ENCODE measurements around the gene FAM168B. TPM values are rescaled to one million over a fixed set of nuclear protein-coding genes. Genes with fewer than 3 reads are reported as not detected.

Gene FAM168B
- polyA plus RNA-seq, 1 of the 3 experiments (the other 2 are of a cell fraction): 72.7 TPM

GRCh38 chr2:131112529-131112928 lies 19.3 kb upstream of the FAM168B start:
- Histone ChIP-seq H3K36me3 (replicated peaks in 1 of 2; ENCODE audit: control insufficient read depth in 1 of 2, insufficient read depth in 2 of 2, low read length in 1 of 2) (peaks cover 0 to 17% of the 10 kb centered on the region in 2 experiments), H3K79me2 (ENCODE audit: insufficient read depth) (peaks cover 99% of the 10 kb centered on the region), H3K9me2 (no peaks in the 10 kb centered on the region), H3F3A (replicated peaks; ENCODE audit: insufficient read depth) (no peaks in the 10 kb centered on the region), H3K9me3 (no peaks in the 10 kb centered on the region), H3K4me3 (ENCODE audit: low read depth in 2 of 2, low read length in 1 of 2) (no peak overlapping the region), H3K27me3 (ENCODE audit: insufficient read depth) (no peaks in the 10 kb centered on the region), H2AFZ (ENCODE audit: low read depth) (no peak overlapping the region), H4K20me1 (ENCODE audit: insufficient read depth) (peaks cover 33% of the 10 kb centered on the region), H3K4me1 (ENCODE audit: control insufficient read depth in 1 of 2, insufficient read depth in 2 of 2, low read depth in 1 of 2, low read length in 1 of 2) (no peaks in the 10 kb centered on the region), H3K4me2 (no peak overlapping the region), H3K27ac (ENCODE audit: low read depth in 2 of 2, low read length in 1 of 2) (no peak overlapping the region), H3K9ac (no peak overlapping the region)
- POLR2A ChIA-PET: no interaction called here
- DNase-seq: no peak
- CTCF ChIA-PET: no interaction called here
- 100% methylated on average over 2 of the region's 2 CpGs for WGBS (ENCODE audit: low lambda C conversion rate)
- TF ChIP-seq USF2 (IDR thresholded peaks at IDR 0.05; ENCODE audit: borderline replicate concordance, low read depth, low read length): no peak
- no peak for TF ChIP-seq NRF1 (IDR thresholded peaks at IDR 0.05; ENCODE audit: low read depth, low read length)
- TF ChIP-seq FOXM1 (IDR thresholded peaks at IDR 0.05; ENCODE audit: low read depth): no peak
- TF ChIP-seq MXI1 (IDR thresholded peaks at IDR 0.05; ENCODE audit: low read depth, low read length): no peak
- no peak for TF ChIP-seq RAD21 (IDR thresholded peaks at IDR 0.05; ENCODE audit: low read length)
- TF ChIP-seq TCF12 (IDR thresholded peaks at IDR 0.05): no peak
- no peak for TF ChIP-seq RXRA (IDR thresholded peaks at IDR 0.05; ENCODE audit: borderline replicate concordance, low read depth)
- TF ChIP-seq ELF1 (IDR thresholded peaks at IDR 0.05): no peak
- TF ChIP-seq RFX5 (IDR thresholded peaks at IDR 0.05; ENCODE audit: low read length): no peak
- no peak for TF ChIP-seq FOXJ3 (CRISPR knock-in tag; IDR thresholded peaks at IDR 0.05)
- no peak for TF ChIP-seq YY1 (IDR thresholded peaks at IDR 0.05; ENCODE audit: low read depth)
- TF ChIP-seq MEF2A (IDR thresholded peaks at IDR 0.05; ENCODE audit: borderline replicate concordance, low read depth): no peak
- no peak for TF ChIP-seq FOSL2 (IDR thresholded peaks at IDR 0.05; ENCODE audit: borderline replicate concordance, low read depth)
- TF ChIP-seq ZBTB33 (IDR thresholded peaks at IDR 0.05; ENCODE audit: borderline replicate concordance, low read depth): no peak
- TF ChIP-seq CHD2 (IDR thresholded peaks at IDR 0.05; ENCODE audit: low read length, partially characterized antibody): no peak

- 6% methylated on average over 18 of the region's 19 CpGs for WGBS (ENCODE audit: low lambda C conversion rate)
- Histone ChIP-seq H4K20me1 (ENCODE audit: insufficient read depth) (peaks cover 30% of the 10 kb centered on the region), H3K27ac (ENCODE audit: low read depth in 2 of 2, low read length in 1 of 2) (peak overlapping the region in 1 of 2 experiments; percentile 98; a peak in 3 of 4 replicates), H3F3A (replicated peaks; ENCODE audit: insufficient read depth) (peaks cover 11% of the 10 kb centered on the region), H3K4me1 (ENCODE audit: control insufficient read depth in 1 of 2, insufficient read depth in 2 of 2, low read depth in 1 of 2, low read length in 1 of 2) (peaks cover 7 to 12% of the 10 kb centered on the region in 2 experiments), H3K27me3 (ENCODE audit: insufficient read depth) (no peaks in the 10 kb centered on the region), H3K36me3 (replicated peaks in 1 of 2; ENCODE audit: control insufficient read depth in 1 of 2, insufficient read depth in 2 of 2, low read length in 1 of 2) (peaks cover 0 to 15% of the 10 kb centered on the region in 2 experiments), H3K9me3 (no peaks in the 10 kb centered on the region), H3K9ac (peak overlapping the region; percentile 88), H3K4me2 (peak overlapping the region; percentile 79), H3K9me2 (no peaks in the 10 kb centered on the region), H2AFZ (ENCODE audit: low read depth) (peak overlapping the region; percentile 91; the same call in 1 of the 2 replicates), H3K79me2 (ENCODE audit: insufficient read depth) (peaks cover 61% of the 10 kb centered on the region), H3K4me3 (ENCODE audit: low read depth in 2 of 2, low read length in 1 of 2) (peak overlapping the region; percentile 80 to 95)
- POLR2A ChIA-PET: no interaction called here
- TF ChIP-seq USF1 (IDR thresholded peaks at IDR 0.05; ENCODE audit: borderline replicate concordance, low read depth): peak; percentile 70; the same call in 1 of the 2 replicates
- TF ChIP-seq RFX5 (IDR thresholded peaks at IDR 0.05; ENCODE audit: low read length): no peak
- TF ChIP-seq ELF1 (IDR thresholded peaks at IDR 0.05): peak; percentile 38; the same call in 1 of the 2 replicates
- TF ChIP-seq MXI1 (IDR thresholded peaks at IDR 0.05; ENCODE audit: low read depth, low read length): 0 out of 2 replicates have a peak, but pooled peaks have one; percentile 25
- no peak for TF ChIP-seq MAX (IDR thresholded peaks at IDR 0.05; ENCODE audit: low read depth)
- DNase-seq: peak; percentile 27
- CTCF ChIA-PET: no interaction called here
These were observed 12.9 kb upstream of the FAM168B start for GRCh38 chr2:131105950-131106801.

Data from SK-N-SH (cell line).